GM18951 (cell line): ENCODE data around the gene NOS2.
"Not testable (repeated sequence)": the region's sequence is repeated elsewhere in the genome, so short reads cannot be mapped to it uniquely, and the experiment has no call there.

Source experiments
- POLR2A ChIP-seq: IDR thresholded peaks from 4 replicates; pipeline ENCODE4 v1.6.1; 2011; ENCODE audit warnings: mild to moderate bottlenecking; ENCODE audit not compliant: insufficient read length, insufficient read depth; ENCODE audit errors: extremely low read depth
- in situ Hi-C: fragments of 300-500 bp; cut with MboI; formaldehyde crosslinking; loops from one replicate; pipeline ENCODE4 v1.12.0; 2022; ENCODE audit warnings: low sequenced_read_pairs, mixed read lengths, inconsistent platforms; ENCODE audit not compliant: unreplicated experiment

Gene NOS2

DNA sequence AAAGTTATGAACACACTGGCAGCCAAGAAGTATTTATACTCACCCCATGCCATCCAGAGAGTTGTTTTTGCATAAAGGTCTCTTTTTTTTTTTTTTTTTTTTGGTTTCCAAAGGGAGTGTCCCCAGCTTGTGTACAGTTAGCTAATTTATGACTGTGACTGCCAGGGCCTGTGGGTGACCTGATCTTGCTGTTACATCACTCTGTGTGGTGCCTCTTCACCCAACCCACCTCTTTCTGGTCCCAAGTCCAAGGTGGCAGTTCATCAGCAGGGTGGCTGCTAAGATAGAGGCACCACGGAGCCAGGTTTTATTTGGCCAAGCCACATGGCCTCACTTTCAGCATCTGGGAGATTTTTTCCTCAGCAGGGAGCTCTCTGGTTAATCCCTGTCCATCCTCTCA lies at the start of gene NOS2:
NOS2 (minus strand) TSS at position 8 of the 400 bp plus-strand sequence. CDS start 1,720 bp downstream, outside the sequence.
- in situ Hi-C loops, result loop anchor here (10.0 kb wide), 1 partner anchor 74 kb away; no protein-coding TSS in a partner anchor
- no peak for TF ChIP-seq POLR2A

DNA sequence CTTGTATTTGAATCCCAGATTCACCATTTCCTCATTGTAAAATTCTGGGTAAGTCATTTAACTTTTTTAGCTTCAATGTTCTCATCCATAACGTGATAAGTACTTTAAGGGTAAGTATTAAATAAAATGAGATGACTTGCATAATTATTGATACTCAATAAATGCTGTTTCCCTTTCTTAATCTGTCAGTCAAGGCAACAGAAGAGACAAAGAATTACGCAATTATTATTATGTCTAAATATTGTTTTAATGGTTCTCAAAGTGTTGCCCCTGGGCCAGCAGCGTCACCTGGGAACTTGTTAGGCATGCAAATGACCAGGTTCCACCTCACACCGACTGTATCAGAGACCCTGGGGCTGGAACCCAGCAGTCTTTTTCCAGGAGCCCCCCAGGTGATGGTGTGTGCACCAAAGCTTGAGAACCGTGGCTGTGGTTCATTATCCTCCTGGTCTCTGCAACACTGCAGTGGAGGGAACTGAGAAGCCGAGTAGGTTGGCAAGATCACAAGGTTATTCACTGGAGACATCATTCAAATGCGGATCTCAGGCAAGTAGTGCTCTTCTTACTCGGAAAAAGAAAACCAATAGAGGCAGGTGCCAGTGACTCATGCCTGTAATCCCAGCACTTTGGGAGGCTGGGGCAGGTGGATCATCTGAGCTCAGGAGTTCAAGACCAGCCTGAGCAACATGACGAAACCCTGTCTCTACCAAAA lies 49.3 kb upstream of the NOS2 start:
- TF ChIP-seq POLR2A, result no peak
- in situ Hi-C loops, result no loop called here

DNA sequence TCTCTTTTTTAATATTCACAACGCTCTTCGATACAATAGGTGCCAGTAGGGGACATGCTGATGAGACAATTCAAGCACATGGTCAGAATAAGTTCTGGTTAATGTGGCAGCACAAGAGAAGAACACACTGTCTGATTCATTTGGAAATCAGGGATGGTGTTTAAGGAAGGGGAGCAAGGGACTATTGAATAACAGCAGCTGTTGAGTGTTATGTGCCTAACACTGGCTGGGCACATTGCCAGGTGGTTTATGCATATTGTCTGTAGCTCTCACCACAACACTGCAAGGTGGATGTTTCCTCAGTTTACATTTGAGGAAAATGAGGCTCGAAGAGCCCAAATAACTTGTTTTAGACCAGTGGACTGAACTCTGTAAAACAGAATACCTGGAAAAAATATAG lies 48.6 kb upstream of the NOS2 start:
- no peak for TF ChIP-seq POLR2A

DNA sequence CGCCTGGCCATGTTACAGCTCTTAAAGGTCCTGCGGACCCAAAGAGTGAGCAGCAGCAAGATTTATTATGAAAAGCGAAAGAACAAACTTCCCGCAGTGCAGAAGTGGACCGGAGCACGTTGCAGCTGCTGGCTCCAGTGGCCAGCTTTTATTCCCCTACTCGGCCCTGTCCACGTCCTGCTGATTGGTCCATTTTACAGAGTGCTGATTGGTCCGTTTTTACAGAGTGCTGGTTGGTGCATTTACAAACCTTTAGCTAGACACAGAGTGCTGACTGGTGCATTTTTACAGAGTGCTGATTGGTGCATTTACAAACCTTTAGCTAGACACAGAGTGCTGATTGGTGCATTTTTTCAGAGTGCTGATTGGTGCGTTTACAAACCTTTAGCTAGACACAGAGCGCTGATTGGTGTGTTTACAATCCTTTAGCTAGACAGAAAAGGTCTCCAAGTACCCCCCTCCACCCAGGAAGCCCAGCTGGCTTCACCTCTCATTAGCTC lies 46.5 kb upstream of the NOS2 start:
- in situ Hi-C loops, result not testable (repeated sequence)

More for the DNA sequence above, 48.6 kb upstream of the NOS2 start:
- in situ Hi-C loops, result no loop called here

DNA sequence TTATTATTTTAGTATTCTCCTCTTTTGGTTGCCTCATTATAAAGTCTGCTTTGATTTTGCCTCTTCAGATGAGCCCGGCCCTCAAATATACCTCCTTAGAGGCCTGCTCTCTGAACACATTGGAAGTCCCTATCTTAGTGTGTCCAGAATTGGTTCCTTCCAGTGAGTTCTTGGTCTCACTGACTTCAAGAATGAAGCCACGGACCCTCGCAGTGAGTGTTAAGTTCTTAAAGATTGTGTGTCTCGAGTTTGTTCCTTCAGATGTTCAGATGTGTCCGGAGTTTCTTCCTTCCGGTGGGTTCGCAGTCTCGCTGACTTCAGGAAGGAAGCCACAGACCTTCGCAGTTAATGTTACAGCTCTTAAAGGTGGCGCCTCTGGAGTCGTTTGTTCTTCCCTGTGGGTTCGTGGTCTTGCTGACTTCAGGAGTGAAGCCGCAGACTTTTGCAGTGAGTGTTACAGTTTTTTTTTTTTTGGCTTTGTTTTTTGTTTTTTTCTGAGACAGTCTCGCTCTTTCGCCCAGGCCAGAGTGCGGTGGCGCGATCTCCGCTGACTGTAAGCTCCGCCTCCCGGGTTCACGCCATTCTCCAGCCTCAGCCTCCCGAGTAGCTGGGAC lies 45.8 kb upstream of the NOS2 start:
- in situ Hi-C loops, result no loop called here
- TF ChIP-seq POLR2A, result no peak

DNA sequence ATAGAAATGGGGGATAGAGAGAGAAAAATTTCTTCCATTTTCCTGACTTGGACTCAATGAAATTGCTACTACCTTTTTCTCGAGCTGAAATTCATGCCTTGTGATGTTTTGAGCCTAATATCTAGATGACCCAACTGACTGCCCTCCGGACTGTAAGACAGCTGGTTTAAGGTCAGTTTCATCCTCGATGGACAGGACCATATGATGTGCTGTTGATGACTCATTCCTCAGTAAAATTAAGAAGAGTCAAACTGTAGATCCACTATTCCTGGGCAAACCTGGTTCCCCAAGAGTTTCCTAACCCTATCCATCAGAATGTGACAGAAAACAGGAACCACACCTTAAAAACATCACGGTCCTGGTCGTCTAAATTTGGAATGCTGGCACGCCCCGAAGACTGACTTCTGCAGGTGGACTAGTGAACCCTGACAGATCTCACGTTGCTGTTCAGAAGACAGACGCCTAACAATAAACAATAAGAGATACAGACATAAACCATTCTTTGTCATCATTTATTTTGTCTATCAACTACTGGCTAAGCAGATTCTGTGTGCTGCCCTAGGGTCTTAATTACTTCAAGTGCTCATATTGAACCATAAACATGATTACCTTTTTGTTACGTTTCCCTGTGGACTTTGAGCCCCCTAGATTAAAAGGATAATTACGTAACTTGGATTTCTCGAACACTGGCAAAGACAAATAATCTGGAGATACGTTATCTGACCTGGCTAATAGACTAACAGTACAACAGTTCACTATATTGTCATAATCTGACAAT lies 45.1 kb upstream of the NOS2 start:
- no peak for TF ChIP-seq POLR2A
- in situ Hi-C loops, result no loop called here

DNA sequence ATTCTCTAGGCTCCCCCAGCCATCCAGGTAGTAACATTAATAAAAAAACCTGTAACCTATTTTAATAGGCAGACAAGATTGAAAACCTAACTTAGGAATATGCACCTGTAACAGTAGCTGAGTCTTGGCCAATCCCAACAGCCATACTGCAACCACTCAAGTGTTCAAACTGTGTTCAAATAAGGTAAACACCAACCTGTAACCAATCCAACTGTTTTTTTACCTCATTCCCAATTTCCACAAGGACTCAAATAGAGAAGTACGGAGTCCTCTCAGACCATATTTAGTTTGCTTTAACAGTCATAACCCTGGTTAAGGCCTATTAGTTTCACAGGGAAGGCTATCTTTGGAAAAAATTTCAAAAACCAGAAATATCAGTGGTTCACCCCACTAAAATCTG lies 40.4 kb upstream of the NOS2 start:
- TF ChIP-seq POLR2A, result no peak
- in situ Hi-C loops, result no loop called here

DNA sequence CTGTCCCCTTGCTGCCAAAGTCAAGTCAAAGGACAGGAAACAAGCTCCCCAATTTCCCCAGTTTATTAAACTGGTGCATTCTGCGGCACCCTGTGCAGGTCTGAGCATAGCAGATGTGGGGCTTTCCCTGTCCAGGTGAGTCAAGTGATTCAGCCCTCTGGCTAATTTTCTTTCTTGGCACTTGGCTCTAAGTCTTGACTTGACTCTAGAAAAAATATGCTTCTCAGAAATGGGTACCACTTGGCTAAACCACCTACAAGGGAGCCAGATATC lies 40.0 kb upstream of the NOS2 start:
- in situ Hi-C loops, result not testable (repeated sequence)

DNA sequence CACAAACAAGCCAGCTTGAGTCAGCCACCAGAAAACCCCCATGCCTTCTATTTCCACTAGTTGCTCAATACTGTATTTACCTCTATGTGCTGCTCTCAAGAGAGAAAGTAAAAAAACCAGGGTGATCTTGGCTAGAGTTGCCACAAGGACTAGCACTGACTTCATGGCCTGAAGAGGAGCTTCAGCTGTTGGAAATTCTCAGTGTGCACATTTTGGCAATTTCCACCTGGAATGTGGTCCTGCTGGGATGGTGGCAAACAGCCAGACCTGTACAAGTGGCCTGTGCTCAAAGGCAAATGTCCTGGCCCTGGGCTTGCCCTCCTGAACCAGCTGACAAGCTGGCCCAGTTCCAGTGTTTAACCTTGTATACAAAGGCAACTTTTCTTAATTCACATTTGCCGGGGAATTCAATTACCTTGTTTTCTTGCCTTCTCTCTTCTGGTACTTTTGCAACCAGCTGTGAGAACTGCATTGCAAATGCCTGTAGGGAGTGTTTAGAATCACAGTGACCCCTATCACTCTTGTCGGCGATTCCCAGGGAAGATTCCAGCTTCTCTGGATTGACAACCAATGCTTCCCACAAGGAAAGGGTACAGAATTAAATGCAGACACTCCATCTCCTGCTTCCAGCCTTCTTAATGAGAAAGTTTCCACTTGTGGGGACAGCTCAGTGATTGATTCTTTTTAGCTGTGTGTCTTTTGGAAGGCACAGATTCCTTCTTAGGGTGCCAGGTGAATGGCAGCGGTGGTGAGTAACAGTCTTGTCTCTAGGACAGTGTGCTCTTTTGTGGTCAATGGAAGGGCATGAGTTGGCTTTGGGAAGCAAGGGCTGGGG lies 39.5 kb upstream of the NOS2 start:
- in situ Hi-C loops, result not testable (repeated sequence)

DNA sequence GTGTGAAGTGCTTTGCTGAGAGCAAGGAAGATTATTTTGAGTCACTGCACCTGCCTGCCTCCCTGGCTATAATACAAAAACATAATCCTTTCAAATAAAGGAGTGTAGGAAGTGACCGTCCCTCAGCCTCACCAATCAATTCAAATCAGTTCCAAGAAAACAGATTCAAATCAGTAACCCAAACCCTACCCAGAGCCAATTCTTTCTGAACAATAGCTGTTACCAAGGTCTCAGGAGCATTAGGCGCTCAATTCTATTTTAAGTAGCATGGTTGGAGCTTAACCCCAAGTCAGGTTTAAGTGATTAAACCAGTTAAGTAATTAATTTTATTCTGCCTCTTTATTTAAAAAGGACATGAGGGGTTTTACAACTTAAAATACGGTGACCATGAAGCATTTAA lies 38.3 kb upstream of the NOS2 start:
- in situ Hi-C loops, result not testable (repeated sequence)

DNA sequence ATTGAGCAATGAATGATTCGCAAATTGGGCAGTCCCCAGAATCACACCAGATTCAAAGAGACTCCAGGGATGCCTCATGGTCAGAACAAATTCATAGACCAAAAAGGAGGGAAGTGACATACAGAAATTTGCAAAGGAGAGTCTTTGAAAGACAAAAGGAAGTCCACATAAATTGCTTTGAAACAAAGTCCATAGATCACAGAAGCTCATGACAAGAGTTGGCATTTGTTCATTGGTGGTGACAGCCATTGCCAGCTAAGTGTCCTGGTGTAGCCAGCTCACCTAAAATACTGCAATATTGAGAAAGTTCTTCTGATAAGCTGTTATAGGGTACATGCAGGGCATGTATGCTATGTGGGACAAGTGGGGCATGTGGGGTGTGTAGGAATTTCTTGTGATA lies 37.4 kb upstream of the NOS2 start:
- in situ Hi-C loops, result not testable (repeated sequence)

DNA sequence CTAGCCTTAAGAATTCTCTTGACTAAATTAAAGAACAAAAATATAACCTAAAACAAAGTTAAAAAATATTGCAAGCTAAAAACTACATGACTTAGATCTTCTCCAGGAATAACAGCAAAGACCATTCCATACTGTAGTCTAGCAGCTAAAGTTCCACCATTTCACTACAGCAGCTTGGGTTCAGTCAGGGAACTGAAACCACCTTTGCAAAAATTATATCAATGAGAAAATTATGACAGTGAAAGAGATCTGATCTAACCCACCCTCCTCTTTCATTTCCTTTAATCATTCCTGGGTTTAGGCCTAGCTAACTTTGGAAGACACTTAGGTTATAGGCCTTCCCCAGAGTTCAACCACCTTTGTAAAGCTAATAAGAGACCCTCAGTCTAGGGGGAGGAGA lies 36.3 kb upstream of the NOS2 start:
- in situ Hi-C loops, result no loop called here
- TF ChIP-seq POLR2A, result no peak

DNA sequence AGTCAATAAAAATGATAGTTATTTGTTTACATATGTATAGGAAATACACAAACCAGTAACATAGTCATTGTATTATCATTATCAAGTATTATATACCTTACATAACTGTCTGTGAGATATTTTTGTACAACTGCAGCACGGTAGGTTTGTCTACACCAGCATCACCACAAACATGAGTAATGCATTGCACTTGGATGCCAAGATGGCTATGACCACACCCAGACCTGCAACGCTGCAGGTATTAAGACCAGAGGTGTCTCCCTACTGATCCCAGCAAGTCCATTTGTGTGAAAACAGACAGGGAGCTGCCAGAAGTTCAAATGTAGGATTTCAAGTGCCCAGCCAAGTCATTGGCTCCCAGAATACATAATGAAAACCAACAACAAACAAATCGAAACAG lies 34.2 kb upstream of the NOS2 start:
- no peak for TF ChIP-seq POLR2A
- in situ Hi-C loops, result no loop called here

DNA sequence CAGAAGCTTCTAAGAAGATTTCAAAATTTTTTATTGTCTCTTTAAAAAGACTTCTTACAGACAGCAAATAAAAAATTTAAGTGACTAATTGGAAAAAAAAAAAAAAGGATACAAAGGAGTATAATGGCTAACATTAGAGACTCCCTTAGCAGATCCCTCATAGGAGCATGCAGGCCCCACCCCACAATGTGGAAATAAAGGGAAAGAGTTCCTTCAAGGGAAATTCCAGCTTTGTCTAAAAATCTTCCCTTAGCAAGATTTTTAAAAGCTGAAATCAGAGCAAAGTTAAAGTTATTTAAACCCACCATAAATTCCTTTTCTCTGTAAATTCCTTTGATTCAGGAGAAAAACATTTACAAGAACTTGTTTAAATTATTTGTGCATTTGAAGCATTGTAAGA lies 32.5 kb upstream of the NOS2 start:
- in situ Hi-C loops, result no loop called here
- no peak for TF ChIP-seq POLR2A

DNA sequence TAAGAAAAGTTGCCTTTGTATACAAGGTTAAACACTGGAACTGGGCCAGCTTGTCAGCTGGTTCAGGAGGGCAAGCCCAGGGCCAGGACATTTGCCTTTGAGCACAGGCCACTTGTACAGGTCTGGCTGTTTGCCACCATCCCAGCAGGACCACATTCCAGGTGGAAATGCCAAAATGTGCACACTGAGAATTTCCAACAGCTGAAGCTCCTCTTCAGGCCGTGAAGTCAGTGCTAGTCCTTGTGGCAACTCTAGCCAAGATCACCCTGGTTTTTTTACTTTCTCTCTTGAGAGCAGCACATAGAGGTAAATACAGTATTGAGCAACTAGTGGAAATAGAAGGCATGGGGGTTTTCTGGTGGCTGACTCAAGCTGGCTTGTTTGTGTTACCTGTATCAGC lies 29.6 kb upstream of the NOS2 start:
- in situ Hi-C loops, result not testable (repeated sequence)

DNA sequence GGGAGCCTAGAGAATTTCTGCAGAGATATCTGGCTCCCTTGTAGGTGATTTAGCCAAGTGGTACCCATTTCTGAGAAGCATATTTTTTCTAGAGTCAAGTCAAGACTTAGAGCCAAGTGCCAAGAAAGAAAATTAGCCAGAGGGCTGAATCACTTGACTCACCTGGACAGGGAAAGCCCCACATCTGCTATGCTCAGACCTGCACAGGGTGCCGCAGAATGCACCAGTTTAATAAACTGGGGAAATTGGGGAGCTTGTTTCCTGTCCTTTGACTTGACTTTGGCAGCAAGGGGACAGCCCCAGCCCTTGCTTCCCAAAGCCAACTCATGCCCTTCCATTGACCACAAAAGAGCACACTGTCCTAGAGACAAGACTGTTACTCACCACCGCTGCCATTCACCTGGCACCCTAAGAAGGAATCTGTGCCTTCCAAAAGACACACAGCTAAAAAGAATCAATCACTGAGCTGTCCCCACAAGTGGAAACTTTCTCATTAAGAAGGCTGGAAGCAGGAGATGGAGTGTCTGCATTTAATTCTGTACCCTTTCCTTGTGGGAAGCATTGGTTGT lies 28.9 kb upstream of the NOS2 start:
- in situ Hi-C loops, result not testable (repeated sequence)
